Prostate gland (tissue), 2 donors: Measurements from ENCODE around the gene SLC3A2.
"Not testable (repeated sequence)": the region's sequence is repeated elsewhere in the genome, so short reads cannot be mapped to it uniquely, and the experiment has no call there.

Experiments
- CTCF ChIP-seq, 4 experiments: fragments of 200-600 bp in 2 of 4; fragments of 450-650 bp in 2 of 4; sonication (generic) in 2 of 4; IDR thresholded peaks; 1 replicate in 3 of 4; 2 replicates in 1 of 4; pipeline ENCODE4 v1.5.1; 2016 to 2019; ENCODE audit warnings: antibody characterized with exemption in 4 of 4, mild to moderate bottlenecking in 2 of 4, moderate library complexity in 2 of 4
- POLR2AphosphoS5 ChIP-seq: sonication (generic); formaldehyde crosslinking; IDR thresholded peaks from one replicate; pipeline ENCODE4 v1.6.1; 2017; ENCODE audit warnings: antibody characterized with exemption

DNA sequence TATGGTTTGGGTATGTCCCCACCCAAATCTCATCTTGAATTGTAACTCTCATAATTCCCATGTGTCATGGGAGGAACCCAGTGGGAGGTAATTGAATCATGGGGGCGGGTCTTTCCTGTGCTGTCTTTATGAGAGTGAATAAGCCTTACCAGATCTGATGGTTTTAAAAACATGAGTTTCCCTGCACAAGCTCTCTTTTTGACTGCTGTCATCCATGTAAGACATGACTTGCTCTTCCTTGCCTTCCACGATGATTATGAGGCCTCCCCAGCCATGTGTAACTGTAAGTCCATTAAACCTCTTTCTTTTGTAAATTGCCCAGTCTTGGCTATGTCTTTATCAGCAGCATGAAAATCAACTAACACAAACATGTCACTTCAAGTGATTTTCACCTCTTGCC, 56.8 kb downstream of the SLC3A2 start:
- not testable (repeated sequence) for TF ChIP-seq CTCF (IDR thresholded peaks at IDR 0.05); POLR2AphosphoS5
